Activated CD8-positive, alpha-beta memory T cell treated with anti-CD3 and anti-CD28 coated beads, Interleukin-2, amount 50 U/mL, for 24 hours (primary cell): Measurements from ENCODE around the gene HTR2C.
"Not testable (repeated sequence)": the region's sequence is repeated elsewhere in the genome, so short reads cannot be mapped to it uniquely, and the experiment has no call there.

Experiments used
- DNase-seq: peaks from one replicate; pipeline ENCODE4 v3.0.0-alpha.2; 2020; ENCODE audit errors: extremely low read depth

The HTR2C gene

DNA sequence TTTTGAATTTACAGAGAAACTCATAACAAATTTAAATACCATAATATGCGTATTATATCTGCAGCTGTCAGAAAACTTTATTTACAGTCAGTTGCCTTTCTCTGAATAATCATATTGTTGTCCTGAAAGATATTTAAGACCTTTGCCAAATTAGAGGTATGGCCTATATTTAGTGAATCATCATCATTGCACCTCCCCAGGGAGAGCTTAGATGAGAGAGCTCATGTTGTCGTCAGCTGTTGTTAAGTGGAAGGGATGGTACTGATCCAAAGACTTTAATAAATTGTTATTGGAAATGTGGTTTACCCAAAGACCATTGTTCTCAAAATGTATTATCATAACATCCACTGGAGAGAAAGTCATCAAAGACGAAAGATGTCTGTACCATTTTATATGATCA lies 128.6 kb downstream of the HTR2C start:
- DNase-seq, result no peak

DNA sequence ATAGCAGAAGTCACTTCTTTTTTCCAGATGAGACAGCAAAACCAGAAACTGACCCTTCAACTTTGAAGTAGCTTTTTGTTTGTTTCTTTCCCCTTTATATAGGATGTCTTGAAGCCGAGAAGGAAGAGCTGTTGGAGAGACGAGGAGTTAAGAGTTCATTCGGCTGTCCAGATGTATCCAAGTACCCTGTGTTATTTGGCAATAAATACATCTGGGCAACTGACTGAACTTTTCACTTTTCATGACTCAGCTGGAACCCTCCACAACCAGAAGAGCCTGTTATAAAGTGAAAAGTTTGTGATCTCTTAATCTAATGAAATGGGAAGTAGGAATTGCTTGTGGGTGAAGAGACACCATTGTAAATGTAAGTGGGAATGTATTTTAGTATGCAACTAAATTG lies 131.2 kb downstream of the HTR2C start:
- DNase-seq, result no peak

DNA sequence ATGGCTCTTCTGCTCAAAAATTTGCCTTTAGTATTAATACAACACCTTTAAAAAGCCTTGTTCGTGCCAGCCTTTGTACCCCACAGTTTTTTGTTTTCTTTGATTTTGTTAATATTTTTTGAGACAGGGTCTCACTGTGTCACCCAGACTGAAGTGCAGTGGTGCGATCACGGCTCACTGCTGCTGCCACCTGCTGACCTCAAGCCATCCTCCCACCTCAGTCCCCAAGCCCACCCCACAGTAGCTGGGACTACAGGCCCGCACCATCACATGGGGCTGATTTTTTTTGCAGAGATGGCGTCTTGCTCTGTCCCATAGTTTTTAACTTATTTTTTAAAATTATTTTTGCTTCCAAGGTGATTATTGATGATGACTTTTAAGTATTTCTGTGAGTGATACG lies 134.0 kb downstream of the HTR2C start:
- DNase-seq, result no peak

DNA sequence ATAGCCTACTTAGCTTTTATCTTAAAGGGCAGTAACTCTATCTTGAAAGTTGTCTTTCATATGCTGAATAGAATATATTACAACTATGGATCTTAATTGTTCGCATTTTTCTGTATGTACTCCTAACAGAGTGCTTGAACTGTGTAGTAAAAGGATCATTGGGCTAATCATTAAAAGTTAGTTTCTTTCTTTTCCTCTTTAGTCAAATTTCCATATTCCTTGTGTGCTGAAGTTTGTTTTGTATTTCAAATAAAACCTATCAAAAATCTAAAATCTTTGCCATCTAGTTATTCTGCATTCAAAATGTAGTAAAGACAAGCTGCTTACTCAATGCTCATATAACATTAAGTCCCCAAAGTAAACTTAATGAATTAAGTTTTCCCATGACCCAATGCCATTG lies 182.7 kb downstream of the HTR2C start:
- no peak for DNase-seq

DNA sequence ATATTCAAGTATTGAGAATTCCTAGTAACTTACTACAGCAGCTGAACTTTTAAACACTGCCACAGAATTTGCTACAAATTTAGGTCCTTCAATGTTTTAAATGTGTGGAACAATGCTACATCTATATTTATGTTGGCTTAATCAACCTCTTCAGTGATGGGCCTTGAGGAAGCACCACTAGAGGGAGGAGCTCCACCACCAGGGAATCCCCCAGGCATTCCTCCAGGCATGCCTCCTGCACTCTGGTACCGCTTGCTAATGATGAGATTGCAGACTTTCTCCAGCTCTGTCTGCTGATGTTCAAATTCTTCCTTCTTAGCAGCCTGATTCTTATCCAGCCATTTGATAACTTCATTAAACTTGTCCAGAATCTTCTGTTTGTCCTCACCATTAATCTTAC lies 190.8 kb downstream of the HTR2C start:
- no peak for DNase-seq

DNA sequence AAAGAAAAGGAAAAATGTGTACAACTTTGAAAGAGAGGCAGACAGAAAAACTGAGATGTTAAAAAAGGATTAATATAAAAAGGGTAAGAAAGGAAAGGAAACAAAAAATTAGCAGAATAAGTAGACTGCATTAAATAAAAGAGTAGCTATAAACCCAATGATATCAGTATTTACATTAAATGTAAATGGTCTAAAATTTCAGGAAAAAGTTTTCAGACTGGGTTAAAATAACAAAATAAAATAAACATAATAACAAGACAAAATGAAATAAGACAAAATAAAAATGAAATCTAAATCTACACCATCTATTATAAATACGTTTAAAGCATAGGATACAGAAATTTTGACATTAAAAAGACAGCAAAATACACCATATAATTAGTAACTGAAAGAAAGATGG lies 199.0 kb downstream of the HTR2C start:
- DNase-seq, result no peak

DNA sequence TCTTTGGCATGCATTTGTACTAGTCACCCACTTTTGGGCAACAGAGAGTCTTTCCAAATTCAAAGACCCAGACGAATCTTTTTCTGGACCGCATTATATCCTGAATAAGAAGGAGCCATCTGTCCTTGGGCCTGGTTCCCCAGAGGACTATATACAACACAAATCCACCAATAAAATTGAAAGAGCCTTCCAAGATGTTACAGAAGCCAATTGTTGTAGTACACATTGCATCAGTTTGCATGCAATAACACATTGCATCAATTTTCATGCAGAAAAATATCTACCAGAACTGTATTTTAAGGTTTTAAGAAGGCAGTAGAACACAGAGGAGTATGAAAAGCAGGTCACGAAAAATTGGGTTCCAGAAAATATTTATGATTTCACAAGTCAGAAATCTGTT lies 203.2 kb downstream of the HTR2C start:
- no peak for DNase-seq

DNA sequence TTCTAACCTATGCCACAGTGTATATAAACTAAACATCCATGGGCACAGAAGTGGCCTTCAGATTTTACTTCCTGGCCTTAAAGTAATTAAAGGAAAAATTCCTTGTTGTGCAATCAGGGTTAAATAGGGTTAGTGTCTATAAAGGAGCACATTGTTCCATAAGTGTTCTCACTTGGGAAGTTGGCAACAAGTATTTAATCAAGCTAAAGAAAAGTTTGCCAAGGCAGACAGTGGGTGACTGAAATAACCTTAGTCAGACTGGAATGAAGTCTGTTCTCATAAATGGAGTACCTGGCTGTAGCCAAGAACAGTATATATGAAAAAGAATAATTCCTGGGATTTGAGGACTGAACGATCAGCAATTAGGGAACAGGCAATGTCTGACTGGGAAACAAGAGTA lies 213.6 kb downstream of the HTR2C start:
- no peak for DNase-seq

DNA sequence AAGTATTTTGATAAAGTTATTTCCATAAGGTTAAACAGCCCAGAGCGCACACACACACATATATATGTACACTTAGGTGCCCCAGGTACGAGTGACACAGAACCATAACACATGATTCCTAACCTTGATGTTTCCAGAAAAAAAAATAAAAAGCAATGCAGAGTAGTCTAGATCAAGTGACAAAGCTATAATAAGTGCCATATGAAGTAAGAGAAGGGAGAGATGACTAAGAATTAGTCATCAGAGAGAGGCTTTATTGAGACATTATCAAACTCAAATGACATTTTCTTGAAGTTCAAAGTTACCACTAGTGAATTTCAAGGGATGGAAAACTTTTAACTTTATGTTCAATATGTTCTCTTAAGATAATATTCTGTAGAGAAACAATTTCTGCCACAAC lies 215.0 kb downstream of the HTR2C start:
- DNase-seq, result no peak

DNA sequence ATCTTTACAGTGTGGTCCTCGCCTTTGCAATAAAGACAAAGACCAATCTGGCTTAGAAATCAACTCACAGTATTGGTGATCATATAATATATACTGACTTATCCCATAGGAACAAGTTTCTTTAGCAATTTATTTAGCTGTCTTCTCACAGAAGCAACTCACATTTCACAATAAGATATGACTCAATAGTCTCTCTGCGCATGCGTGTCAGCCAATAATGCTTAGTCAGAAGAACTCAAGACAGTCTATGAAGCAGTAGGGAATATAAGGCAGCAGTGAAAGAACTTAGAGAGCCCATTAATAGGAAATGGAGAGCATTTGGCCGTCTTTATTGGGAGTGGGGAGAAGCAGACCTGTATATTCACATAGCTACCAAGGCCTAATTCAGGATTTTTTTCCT lies 216.8 kb downstream of the HTR2C start:
- DNase-seq, result no peak

DNA sequence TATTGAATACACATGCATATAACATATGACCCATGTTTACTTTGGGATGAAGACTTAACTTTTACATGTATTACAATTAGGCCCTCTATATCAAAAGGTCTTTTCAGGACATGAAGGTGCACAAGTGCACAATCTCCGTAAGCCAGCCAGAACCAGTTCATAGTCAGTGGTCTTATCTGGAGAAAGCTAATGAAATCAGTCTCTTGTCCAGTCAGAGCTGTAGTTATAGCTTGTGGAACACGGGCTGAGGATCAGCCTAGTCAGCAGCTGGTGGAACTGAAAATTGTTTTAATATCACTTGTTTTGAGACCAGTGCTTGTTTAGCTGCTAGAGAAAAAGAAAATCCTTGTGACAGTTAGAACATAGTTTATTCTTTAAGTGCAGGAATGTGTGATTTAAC lies 235.6 kb downstream of the HTR2C start:
- no peak for DNase-seq

DNA sequence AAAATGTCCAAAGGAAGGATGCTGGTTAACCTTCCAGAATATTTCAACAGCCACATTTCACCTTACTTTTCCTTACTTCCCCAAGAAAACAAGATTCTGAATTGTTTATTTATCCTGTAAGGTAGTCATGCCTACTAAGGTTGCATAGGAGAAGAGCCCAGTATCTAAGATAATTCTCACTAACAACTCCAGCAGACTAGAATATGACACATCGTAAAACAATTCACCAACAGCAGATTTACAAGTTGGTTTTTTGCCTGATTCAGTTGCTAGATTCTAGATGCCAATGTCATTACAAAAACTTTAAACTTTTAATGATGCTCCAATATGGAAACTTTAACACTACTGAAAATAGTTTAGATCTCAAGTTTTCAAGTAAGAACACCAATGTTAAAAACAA lies 257.2 kb downstream of the HTR2C start:
- no peak for DNase-seq

DNA sequence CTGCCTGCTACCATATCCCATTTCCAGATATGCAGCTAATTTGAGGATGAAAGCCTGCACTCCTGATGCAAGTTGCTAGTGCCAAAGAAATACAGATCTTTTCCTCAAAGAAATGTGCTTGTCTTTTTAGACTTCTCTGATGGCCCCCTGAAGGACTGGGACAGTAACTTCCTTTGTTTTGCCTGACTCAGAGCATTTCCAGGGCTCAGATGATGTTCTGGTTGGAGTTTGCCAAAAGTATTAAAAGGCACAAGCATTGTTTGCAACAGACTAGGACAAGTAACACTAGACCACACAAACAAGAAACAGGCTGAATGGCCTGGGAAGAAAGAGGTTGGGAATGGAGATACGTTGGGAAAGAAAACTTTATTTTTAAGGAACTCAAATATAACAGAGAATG lies 258.3 kb downstream of the HTR2C start:
- no peak for DNase-seq

DNA sequence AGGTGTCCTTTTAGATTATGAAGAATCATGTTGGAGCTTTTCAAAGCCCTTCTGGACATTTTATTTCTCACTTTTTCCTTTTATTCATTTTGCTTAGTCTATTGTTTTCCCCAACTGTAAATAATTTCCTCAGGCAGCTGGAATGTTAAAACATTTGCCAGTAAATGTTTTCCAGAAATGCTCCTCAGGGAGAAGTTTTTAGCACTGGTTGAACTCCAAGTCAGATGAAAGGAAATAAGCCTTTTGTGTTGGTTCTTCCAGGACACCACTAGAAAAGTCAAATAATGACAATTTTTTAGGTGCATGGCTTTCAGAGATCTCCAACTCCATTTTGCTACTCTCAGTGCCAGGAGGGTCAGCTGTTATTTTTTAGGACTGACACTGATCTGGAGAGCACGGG lies 305.6 kb downstream of the HTR2C start:
- DNase-seq, result no peak

DNA sequence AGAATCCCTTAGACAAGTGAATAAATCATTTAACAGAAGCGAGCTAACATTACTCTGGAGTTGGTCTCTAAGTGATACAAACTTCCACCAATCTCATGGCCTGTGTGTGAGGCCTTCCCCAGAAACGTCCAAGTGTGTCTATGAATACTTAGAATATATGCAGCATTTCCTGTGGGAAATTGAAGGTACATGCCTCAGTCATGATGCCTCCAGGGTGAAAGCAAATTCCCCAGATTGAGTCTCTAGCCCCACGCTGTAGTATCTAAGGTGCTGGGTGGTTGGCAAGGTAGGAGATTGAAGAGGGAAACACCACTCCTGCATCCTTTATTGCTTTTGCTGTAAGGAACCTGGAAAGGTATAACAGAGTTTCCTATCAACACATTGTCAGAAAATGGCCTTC lies 319.7 kb downstream of the HTR2C start:
- DNase-seq, result no peak

DNA sequence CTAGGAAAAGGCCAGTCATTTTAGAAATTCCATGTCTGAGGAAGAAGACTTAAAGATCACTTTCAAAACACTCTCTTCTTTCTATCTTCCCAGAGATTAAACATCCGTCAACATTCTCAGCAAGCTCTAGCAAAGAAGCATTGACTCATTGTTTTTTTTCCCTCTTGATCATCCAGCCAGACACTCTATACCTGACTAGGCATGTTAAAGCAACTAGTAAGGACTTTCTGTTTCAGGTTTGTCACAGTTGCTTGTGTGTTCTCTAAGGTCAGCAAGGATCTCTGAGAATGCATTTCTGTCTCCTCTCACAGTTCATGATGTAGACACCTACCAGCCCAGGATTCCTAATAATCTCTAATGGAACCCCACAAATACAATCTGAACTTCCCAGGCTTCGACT lies 321.4 kb downstream of the HTR2C start:
- no peak for DNase-seq

DNA sequence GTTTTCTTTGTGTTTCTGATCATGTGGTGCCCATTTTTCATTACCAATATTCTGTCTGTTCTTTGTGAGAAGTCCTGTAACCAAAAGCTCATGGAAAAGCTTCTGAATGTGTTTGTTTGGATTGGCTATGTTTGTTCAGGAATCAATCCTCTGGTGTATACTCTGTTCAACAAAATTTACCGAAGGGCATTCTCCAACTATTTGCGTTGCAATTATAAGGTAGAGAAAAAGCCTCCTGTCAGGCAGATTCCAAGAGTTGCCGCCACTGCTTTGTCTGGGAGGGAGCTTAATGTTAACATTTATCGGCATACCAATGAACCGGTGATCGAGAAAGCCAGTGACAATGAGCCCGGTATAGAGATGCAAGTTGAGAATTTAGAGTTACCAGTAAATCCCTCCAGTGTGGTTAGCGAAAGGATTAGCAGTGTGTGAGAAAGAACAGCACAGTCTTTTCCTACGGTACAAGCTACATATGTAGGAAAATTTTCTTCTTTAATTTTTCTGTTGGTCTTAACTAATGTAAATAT lies 323.2 kb downstream of the HTR2C start:
- no peak for DNase-seq

DNA sequence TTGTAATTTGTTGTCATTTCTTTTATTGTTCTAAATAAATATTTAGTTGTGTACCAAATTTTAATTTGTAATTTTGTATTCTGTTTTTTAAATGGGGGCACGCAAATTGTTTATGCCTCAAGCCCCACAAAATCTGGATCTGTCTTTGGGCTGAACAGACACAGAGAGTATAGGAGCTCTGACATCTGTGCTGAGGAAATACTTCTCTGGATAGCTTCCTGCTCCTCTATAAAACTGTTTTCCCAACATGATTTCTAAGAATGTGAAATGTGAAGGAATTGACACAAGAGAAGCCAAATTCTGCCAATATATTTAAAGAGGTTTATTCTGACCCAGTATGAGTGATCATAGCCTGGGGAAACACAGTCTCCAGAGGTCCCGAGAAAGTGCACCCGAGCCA lies 340.5 kb downstream of the HTR2C start:
- no peak for DNase-seq

DNA sequence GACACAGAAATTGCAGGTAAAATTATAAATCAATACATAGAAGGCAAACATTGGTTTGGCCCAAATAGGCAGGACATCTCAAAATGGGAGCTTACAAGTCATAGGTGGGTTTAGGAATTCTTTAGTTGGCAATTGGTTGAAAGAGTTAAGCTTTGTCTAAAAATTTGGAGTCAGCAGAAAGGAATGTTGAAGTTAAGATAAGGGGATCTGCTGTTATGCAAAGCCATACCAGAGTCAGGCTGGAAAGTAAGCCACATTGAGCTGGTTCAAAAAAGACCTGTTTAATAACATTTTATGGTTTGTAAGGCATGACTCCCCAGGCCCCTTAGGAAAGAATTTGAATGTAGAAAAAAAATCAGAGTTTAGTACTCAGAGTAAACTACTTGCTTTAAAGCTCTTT lies 341.0 kb downstream of the HTR2C start:
- DNase-seq, result no peak

DNA sequence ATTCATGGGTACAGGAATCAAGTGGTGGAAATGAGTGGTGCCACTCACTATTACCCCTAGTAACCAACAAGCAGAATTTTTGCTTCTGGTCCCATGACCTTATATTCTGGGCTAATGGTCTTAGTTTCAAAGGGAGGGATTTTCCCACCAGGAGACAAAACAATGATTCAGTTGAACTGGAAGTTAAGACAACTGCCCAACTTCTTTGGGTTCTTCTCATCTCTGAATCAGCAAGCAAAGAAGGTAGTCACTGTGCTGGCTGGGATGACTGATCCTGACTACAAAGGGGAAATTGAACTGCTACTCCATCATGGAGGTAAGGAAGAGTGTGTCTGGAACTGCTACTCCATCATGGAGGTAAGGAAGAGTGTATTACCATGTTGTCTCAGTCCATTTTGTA lies 346.3 kb downstream of the HTR2C start:
- no peak for DNase-seq

DNA sequence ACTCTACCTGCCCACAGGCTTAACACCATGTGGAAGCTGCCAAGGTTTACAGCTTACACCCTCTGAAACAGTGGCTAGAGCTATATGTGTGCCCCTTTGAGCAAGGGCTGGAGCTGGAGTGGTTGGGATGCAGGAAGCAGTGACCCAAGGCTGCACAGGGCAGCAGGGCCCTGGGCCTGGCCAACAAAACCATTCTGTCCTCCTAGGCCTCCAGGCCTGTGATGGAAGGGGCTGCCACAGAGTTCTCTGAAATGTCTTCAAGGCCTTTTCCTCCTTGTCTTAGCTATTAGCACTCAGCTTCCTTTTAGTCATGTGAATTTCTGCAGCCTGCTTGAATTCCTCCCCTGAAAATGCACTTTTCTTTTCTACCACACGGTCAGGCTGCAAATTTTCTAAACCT lies 348.7 kb downstream of the HTR2C start:
- no peak for DNase-seq

DNA sequence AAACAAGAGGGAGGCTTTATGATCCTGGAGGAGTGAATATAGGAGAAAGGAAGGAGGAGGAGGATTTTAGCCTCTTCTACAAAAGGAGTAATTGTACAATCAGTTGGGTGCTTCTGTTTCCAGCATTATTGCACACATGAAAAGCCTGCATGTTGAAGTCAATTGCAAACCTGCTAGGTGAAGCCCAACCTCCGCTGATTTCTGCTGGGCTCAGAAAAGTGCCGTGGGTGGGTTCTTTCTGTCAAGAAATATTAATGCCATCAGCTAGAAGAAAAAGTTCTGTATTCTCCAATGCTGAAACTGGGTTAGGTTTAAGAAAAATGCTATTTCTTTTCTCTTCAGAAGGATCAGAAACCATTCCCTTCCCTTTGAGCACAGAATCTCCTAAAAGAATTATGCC lies 349.4 kb downstream of the HTR2C start:
- DNase-seq, result not testable (repeated sequence)

DNA sequence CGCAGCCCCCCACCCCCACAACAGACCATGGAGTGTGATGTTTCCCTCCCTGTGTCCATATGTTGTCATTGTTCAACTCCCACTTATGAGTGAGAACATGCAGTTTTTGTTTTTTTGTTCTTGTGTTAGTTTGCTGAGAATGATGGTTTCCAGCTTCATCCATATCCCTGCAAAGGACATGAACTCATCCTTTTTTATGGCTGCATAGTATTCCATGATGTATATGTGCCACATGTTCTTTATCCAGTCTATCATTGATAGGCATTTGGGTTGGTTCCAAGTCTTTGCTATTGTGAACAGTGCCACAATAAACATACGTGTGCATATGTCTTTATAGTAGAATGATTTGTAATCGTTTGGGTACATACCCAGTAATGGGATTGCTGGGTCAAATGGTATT lies 353.2 kb downstream of the HTR2C start:
- not testable (repeated sequence) for DNase-seq

DNA sequence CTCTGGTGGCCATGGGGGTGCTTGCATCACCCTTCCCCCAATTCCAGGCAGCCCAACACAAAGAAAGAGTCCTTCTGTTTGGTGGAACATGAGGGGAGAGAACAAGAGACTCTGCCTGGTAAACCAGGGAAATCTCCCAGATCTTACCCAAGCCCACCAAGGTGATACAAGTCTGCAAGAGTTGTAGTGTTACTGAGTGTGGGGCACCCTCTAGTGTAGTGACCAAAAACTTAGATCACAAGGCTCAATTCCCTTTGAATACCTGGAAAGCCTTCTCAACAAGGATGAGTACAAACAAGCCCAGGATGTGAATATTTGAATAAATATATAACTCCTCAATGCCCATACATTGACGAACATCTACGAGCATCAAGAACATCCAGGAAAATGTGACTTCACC lies 368.8 kb downstream of the HTR2C start:
- no peak for DNase-seq
